ENCODE data around the gene DNMT3L. TPM values are rescaled to one million over a fixed set of nuclear protein-coding genes. Genes with fewer than 3 reads are reported as not detected.

The DNMT3L gene
- total and polyA plus RNA-seq, 8 donors: not detected

GRCh38 chr21:44301141-44301540 is 39.4 kb upstream of the DNMT3L start:
- Histone ChIP-seq H3K9me3 (no peaks in the 10 kb centered on the region), H3K27me3 (peaks cover 0 to 11% of the 10 kb centered on the region in 2 donors), H3K4me3 (peak overlapping the region; percentile 66 to 78), H3K27ac (no peak overlapping the region), H3K4me1 (peaks cover 21 to 73% of the 10 kb centered on the region in 2 donors), H3K36me3 (peaks cover 0 to 3% of the 10 kb centered on the region in 2 donors)
- ATAC-seq (no peak), DNase-seq (no peak)
- intact Hi-C loops (cut with DNase I): no loop called here
- no peak for TF ChIP-seq CTCF (IDR thresholded peaks at IDR 0.05)

GRCh38 chr21:44300262-44300959 is 38.7 kb upstream of the DNMT3L start:
- no peaks in the 10 kb centered on the region for H3K9me3 ChIP-seq
- H3K4me1 ChIP-seq: peaks cover 21 to 65% of the 10 kb centered on the region in 2 donors
- ATAC-seq (peak; percentile 68), DNase-seq (peak; percentile 47 to 95 (median 71))
- H3K27ac ChIP-seq: peak overlapping the region; percentile 84 to 87
- H3K36me3 ChIP-seq: no peaks in the 10 kb centered on the region
- peaks cover 0 to 18% of the 10 kb centered on the region in 2 donors for H3K27me3 ChIP-seq
- H3K4me3 ChIP-seq: peak overlapping the region; percentile 66 to 78
- intact Hi-C loops (cut with DNase I): no loop called here
- no peak for TF ChIP-seq CTCF (IDR thresholded peaks at IDR 0.05)

GRCh38 chr21:44299458-44300261 is 38.0 kb upstream of the DNMT3L start, which contains the start of gene PFKL:
Gene PFKL (plus strand): TSS chr21:44300053. CDS start chr21:44300106, 53 bp downstream.
- Histone ChIP-seq H3K27me3 (peaks cover 0 to 26% of the 10 kb centered on the region in 2 donors), H3K27ac (peak within 1 kb of the TSS; percentile 84 to 87), H3K36me3 (no peaks in the 10 kb centered on the region), H3K4me3 (peak within 1 kb of the TSS; percentile 66 to 78), H3K9me3 (no peaks in the 10 kb centered on the region), H3K4me1 (peaks cover 21 to 58% of the 10 kb centered on the region in 2 donors)
- ATAC-seq (peak; percentile 74), DNase-seq (peak; percentile 56 to 95 (median 72))
- intact Hi-C loops (cut with DNase I): no loop called here
- TF ChIP-seq CTCF (IDR thresholded peaks at IDR 0.05): no peak

- Histone ChIP-seq H3K4me1 (peaks cover 21 to 57% of the 10 kb centered on the region in 2 donors), H3K9me3 (no peaks in the 10 kb centered on the region), H3K27ac (peak overlapping the region; percentile 84 to 87), H3K4me3 (peak overlapping the region; percentile 66 to 78), H3K27me3 (peaks cover 0 to 30% of the 10 kb centered on the region in 2 donors), H3K36me3 (no peaks in the 10 kb centered on the region)
- no peak for ATAC-seq
- DNase-seq: no peak
- no peak for TF ChIP-seq CTCF (IDR thresholded peaks at IDR 0.05)
- intact Hi-C loops (cut with DNase I): no loop called here
These were observed 37.4 kb upstream of the DNMT3L start for GRCh38 chr21:44299085-44299457.

GRCh38 chr21:44298301-44298700 is 36.6 kb upstream of the DNMT3L start:
- no peak overlapping the region for H3K4me3 ChIP-seq
- H3K36me3 ChIP-seq: no peaks in the 10 kb centered on the region
- H3K4me1 ChIP-seq: peaks cover 21 to 52% of the 10 kb centered on the region in 2 donors
- DNase-seq (no peak), ATAC-seq (no peak)
- intact Hi-C loops (cut with DNase I): no loop called here
- peak overlapping the region in 1 of 2 donors; percentile 63 for H3K27ac ChIP-seq
- TF ChIP-seq CTCF (IDR thresholded peaks at IDR 0.05): no peak
- peaks cover 0 to 33% of the 10 kb centered on the region in 2 donors for H3K27me3 ChIP-seq
- H3K9me3 ChIP-seq: no peaks in the 10 kb centered on the region
